Neural cell (in vitro differentiated cells): ENCODE measurements around the gene TRIM44. TPM values are rescaled to one million over a fixed set of nuclear protein-coding genes. Genes with fewer than 3 reads are reported as not detected.

Experiments used
- H2AFZ ChIP-seq: fragments of 200-600, 300-800 bp; sonication (generic), shearing (Covaris generic); 2 replicates; pipeline ENCODE4 v1.6.0; 2014; ENCODE audit warnings: low read depth, mild to moderate bottlenecking, antibody characterized with exemption, low read length, moderate library complexity
- H3F3A ChIP-seq: fragments of 200-600 bp; shearing (Covaris generic); 2 replicates; pipeline ENCODE4 v1.6.1; 2016; ENCODE audit warnings: mild to moderate bottlenecking, moderate library complexity, mixed read lengths, antibody characterized with exemption, low read length; ENCODE audit not compliant: insufficient read depth, poor library complexity, severe bottlenecking
- H3K27ac ChIP-seq: fragments of 200-600, 300-800 bp; sonication (generic), shearing (Covaris generic); 2 replicates; pipeline ENCODE4 v1.5.1; 2014; ENCODE audit warnings: mild to moderate bottlenecking, low read length, moderate library complexity
- H3K27me3 ChIP-seq: fragments of 300-800, 200-600 bp; sonication (generic), shearing (Covaris generic); 2 replicates; pipeline ENCODE4 v1.6.0; 2014; ENCODE audit warnings: mild to moderate bottlenecking, low read depth, low read length, moderate library complexity; ENCODE audit not compliant: insufficient read depth
- H3K36me3 ChIP-seq: fragments of 300-800, 200-600 bp; sonication (generic), shearing (Covaris generic); 2 replicates; pipeline ENCODE4 v1.5.1; 2014; ENCODE audit warnings: mild to moderate bottlenecking, antibody characterized with exemption, low read length, moderate library complexity; ENCODE audit not compliant: insufficient read depth
- H3K4me2 ChIP-seq: fragments of 300-800, 200-600 bp; sonication (generic), shearing (Covaris generic); 2 replicates; pipeline ENCODE4 v1.6.0; 2014; ENCODE audit warnings: mild to moderate bottlenecking, low read length
- H3K4me3 ChIP-seq: fragments of 300-800, 200-600 bp; sonication (generic), shearing (Covaris generic); 2 replicates; pipeline ENCODE4 v1.5.1; 2014; ENCODE audit warnings: mild to moderate bottlenecking, low read length, moderate library complexity
- H3K79me2 ChIP-seq: fragments of 200-600 bp; shearing (Covaris generic); replicated peaks from 2 replicates; pipeline ENCODE4 v1.6.0; 2014; ENCODE audit warnings: mild to moderate bottlenecking, low read length, moderate library complexity; ENCODE audit not compliant: insufficient read depth
- H3K9ac ChIP-seq: fragments of 300-800, 200-600 bp; sonication (generic), shearing (Covaris generic); 2 replicates; pipeline ENCODE4 v1.6.1; 2016; ENCODE audit warnings: mild to moderate bottlenecking, low read length, mixed read lengths
- H3K9me2 ChIP-seq: fragments of 200-600 bp; shearing (Covaris generic); 2 replicates; pipeline ENCODE4 v1.6.1; 2016; ENCODE audit warnings: mild to moderate bottlenecking, low read length, mixed read lengths; ENCODE audit not compliant: insufficient read depth
- H3K9me3 ChIP-seq: fragments of 200-600, 300-800 bp; sonication (generic), shearing (Covaris generic); 2 replicates; pipeline ENCODE4 v1.6.1; 2016; ENCODE audit warnings: mild to moderate bottlenecking, mixed run types, low read length, moderate library complexity, mixed read lengths
- H4K20me1 ChIP-seq: fragments of 200-600 bp; shearing (Covaris generic); 2 replicates; pipeline ENCODE4 v1.6.1; 2016; ENCODE audit warnings: mild to moderate bottlenecking, mixed run types; ENCODE audit not compliant: insufficient read depth
- EP300 ChIP-seq: fragments of 450-650 bp; conservative IDR thresholded peaks from 2 replicates; pipeline ENCODE4 v1.6.1; 2014; ENCODE audit warnings: antibody characterized with exemption, mild to moderate bottlenecking, moderate library complexity; ENCODE audit not compliant: poor library complexity, severe bottlenecking
- EZH2 ChIP-seq: fragments of 200-600, 300-800 bp; shearing (Covaris generic), sonication (generic); IDR thresholded peaks from 2 replicates; pipeline ENCODE4 v1.6.1; 2014; ENCODE audit warnings: antibody characterized with exemption, low read length, borderline replicate concordance, mild to moderate bottlenecking; ENCODE audit not compliant: insufficient read depth, poor library complexity, severe bottlenecking
- MXI1 ChIP-seq: fragments of 450-650 bp; conservative IDR thresholded peaks from 2 replicates; pipeline ENCODE4 v1.6.1; 2014; ENCODE audit warnings: antibody characterized with exemption, mild to moderate bottlenecking; ENCODE audit not compliant: poor library complexity, severe bottlenecking
- POLR2AphosphoS5 ChIP-seq: IDR thresholded peaks from 2 replicates; pipeline ENCODE4 v1.6.1; 2012
- RAD21 ChIP-seq: fragments of 450-650 bp; conservative IDR thresholded peaks from 2 replicates; pipeline ENCODE4 v1.6.1; 2014; ENCODE audit warnings: antibody characterized with exemption, mild to moderate bottlenecking, moderate library complexity
- SMC3 ChIP-seq: fragments of 450-650 bp; conservative IDR thresholded peaks from 2 replicates; pipeline ENCODE4 v1.6.1; 2014; ENCODE audit warnings: antibody characterized with exemption, mild to moderate bottlenecking, moderate library complexity; ENCODE audit not compliant: poor library complexity
- TAF1 ChIP-seq: IDR thresholded peaks from 2 replicates; pipeline ENCODE4 v1.6.1; 2012; ENCODE audit warnings: low read depth
- polyA plus RNA-seq: library from polyadenylated mRNA; depleted of rRNA; stranded (reverse); fragments of >200 nt; gene quantifications from 2 replicates; pipeline ENCODE4 v1.2.3, GENCODE V29; 2014
- TF ChIP-seq, protein P1 (sequence below): fragments of 450-650 bp; IDR thresholded peaks from 2 replicates; pipeline ENCODE4 v1.5.1; 2014; ENCODE audit warnings: antibody characterized with exemption, mild to moderate bottlenecking, moderate library complexity; ENCODE audit not compliant: poor library complexity, severe bottlenecking
- TF ChIP-seq, protein P2 (sequence below): IDR thresholded peaks from 2 replicates; pipeline ENCODE4 v1.6.1; 2012; ENCODE audit warnings: borderline replicate concordance

The TRIM44 gene
- polyA plus RNA-seq, 1 donor from 2014 or later: 14.9 TPM

DNA sequence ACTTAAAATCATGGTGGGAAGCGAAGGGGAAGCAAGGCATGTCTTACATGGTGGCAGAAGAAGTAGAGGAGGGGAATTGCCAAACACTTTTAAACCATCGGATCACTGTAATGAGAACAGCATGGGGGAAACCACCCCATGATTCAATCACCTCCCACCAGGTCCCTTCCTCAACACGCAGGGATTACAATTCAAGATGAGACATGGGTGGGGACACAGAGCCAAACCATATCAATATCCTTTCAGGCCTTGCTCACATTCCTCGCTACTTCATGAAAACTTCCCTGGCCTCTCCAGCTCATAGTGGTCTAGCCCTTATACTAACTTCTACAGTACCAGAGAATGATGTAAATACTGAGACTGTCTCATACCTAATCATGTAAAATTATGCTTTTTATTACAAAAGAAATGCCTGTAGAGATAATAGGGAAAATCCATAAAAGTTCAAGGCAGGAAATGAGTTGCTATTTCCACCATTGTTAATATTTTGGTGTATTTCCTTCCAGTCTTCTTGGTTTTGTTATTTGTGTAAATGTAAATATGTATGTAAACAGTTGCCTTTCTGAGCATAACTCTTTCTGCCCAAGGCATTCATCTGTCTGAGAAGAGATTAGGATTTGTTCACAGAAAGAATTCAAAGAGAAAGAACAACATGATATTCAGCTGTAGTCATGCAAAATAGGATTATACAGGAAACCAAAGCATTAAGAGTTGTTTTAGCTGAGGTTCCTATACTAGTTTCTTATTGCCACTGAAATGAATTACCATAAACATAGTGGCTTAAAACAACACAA, 177.0 kb downstream of the TRIM44 start:
- TF ChIP-seq POLR2AphosphoS5 (no peak), RAD21 (no peak)
- Histone ChIP-seq H3K4me3 (no peak overlapping the region), H3F3A (peaks cover 2% of the 10 kb centered on the region), H3K9me3 (no peaks in the 10 kb centered on the region), H3K36me3 (no peaks in the 10 kb centered on the region), H3K9me2 (no peaks in the 10 kb centered on the region), H3K27me3 (no peaks in the 10 kb centered on the region), H3K4me2 (no peak overlapping the region), H4K20me1 (no peaks in the 10 kb centered on the region), H2AFZ (no peak overlapping the region), H3K79me2 (no peaks in the 10 kb centered on the region), H3K27ac (no peak overlapping the region), H3K9ac (no peak overlapping the region)

DNA sequence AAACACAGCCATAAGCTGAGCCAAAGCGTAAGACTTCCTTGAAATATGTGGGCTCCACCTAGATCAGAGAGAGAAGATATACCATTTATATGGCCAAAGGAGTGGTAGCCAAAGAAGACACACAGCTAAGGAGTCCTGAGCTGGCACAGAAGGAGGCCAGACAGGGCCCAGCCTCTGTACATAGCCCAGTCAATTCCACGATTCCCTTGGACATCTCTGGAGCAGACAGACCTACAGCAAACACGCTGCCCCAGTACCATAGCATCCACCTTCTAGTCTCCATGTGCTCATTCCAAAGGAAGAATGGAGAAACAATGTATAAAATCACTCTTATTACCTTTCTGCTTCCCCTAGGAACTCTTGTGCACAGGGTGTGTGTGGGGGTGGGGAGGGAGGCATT, 179.2 kb downstream of the TRIM44 start:
- H3K4me2 ChIP-seq: no peak overlapping the region
- no peaks in the 10 kb centered on the region for H3K36me3 ChIP-seq
- TF ChIP-seq SMC3: no peak
- TF ChIP-seq, protein P1, sequence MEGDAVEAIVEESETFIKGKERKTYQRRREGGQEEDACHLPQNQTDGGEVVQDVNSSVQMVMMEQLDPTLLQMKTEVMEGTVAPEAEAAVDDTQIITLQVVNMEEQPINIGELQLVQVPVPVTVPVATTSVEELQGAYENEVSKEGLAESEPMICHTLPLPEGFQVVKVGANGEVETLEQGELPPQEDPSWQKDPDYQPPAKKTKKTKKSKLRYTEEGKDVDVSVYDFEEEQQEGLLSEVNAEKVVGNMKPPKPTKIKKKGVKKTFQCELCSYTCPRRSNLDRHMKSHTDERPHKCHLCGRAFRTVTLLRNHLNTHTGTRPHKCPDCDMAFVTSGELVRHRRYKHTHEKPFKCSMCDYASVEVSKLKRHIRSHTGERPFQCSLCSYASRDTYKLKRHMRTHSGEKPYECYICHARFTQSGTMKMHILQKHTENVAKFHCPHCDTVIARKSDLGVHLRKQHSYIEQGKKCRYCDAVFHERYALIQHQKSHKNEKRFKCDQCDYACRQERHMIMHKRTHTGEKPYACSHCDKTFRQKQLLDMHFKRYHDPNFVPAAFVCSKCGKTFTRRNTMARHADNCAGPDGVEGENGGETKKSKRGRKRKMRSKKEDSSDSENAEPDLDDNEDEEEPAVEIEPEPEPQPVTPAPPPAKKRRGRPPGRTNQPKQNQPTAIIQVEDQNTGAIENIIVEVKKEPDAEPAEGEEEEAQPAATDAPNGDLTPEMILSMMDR: no peak
- no peak for TF ChIP-seq MXI1
- no peak for TF ChIP-seq EZH2
- TF ChIP-seq EP300: no peak
- TF ChIP-seq, protein P2, sequence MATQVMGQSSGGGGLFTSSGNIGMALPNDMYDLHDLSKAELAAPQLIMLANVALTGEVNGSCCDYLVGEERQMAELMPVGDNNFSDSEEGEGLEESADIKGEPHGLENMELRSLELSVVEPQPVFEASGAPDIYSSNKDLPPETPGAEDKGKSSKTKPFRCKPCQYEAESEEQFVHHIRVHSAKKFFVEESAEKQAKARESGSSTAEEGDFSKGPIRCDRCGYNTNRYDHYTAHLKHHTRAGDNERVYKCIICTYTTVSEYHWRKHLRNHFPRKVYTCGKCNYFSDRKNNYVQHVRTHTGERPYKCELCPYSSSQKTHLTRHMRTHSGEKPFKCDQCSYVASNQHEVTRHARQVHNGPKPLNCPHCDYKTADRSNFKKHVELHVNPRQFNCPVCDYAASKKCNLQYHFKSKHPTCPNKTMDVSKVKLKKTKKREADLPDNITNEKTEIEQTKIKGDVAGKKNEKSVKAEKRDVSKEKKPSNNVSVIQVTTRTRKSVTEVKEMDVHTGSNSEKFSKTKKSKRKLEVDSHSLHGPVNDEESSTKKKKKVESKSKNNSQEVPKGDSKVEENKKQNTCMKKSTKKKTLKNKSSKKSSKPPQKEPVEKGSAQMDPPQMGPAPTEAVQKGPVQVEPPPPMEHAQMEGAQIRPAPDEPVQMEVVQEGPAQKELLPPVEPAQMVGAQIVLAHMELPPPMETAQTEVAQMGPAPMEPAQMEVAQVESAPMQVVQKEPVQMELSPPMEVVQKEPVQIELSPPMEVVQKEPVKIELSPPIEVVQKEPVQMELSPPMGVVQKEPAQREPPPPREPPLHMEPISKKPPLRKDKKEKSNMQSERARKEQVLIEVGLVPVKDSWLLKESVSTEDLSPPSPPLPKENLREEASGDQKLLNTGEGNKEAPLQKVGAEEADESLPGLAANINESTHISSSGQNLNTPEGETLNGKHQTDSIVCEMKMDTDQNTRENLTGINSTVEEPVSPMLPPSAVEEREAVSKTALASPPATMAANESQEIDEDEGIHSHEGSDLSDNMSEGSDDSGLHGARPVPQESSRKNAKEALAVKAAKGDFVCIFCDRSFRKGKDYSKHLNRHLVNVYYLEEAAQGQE: no peak
- H3K27ac ChIP-seq: no peak overlapping the region
- no peaks in the 10 kb centered on the region for H3F3A ChIP-seq
- no peaks in the 10 kb centered on the region for H3K79me2 ChIP-seq
- H3K27me3 ChIP-seq: no peaks in the 10 kb centered on the region
- H3K9me2 ChIP-seq: no peaks in the 10 kb centered on the region
- no peaks in the 10 kb centered on the region for H3K9me3 ChIP-seq
- H3K9ac ChIP-seq: no peak overlapping the region
- no peak overlapping the region for H2AFZ ChIP-seq
- H3K4me3 ChIP-seq: no peak overlapping the region
- no peaks in the 10 kb centered on the region for H4K20me1 ChIP-seq

DNA sequence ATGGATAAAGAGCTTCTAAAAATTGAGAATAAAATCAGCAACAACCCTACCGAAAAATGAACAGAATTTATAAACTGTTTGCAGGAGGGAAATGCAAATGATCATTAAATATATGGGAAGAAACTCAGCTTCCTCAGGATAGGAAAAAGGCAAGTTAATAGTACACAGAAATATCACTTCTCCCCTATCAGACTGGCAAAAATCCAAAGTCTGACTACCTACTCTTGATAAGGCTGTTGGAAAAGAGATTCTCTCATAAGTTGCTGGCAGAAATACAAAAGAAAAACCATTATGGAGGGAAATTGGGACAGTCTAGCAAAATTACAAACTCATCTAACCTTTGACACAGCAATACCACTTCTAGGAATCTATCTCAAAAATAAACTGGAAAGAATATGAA, 180.4 kb downstream of the TRIM44 start:
- Histone ChIP-seq H4K20me1 (no peaks in the 10 kb centered on the region), H3K9ac (no peak overlapping the region), H3K4me3 (no peak overlapping the region), H3K9me2 (no peaks in the 10 kb centered on the region), H3K9me3 (no peaks in the 10 kb centered on the region), H3K36me3 (no peaks in the 10 kb centered on the region), H2AFZ (no peak overlapping the region), H3K79me2 (no peaks in the 10 kb centered on the region), H3F3A (no peaks in the 10 kb centered on the region), H3K27me3 (no peaks in the 10 kb centered on the region), H3K4me2 (no peak overlapping the region), H3K27ac (no peak overlapping the region)
- TF ChIP-seq TAF1 (no peak), MXI1 (no peak), RAD21 (no peak), SMC3 (no peak), EZH2 (no peak), EP300 (no peak), POLR2AphosphoS5 (no peak)
- TF ChIP-seq, protein P1: no peak
- TF ChIP-seq, protein P2: no peak
